Coronary artery (tissue), 2 donors: Measurements from ENCODE around the gene SIX4.
A peak's percentile ranks its signal among the peaks of the same experiment; 100 is the strongest.

ENCODE experiments used
- DNase-seq: peaks from one replicate; pipeline ENCODE4 v3.0.0-alpha.2; 2017; ENCODE audit warnings: low spot score
- H3K27ac ChIP-seq, 2 donors: fragments of 200-600 bp; sonication (generic); one replicate each; pipeline ENCODE4 v1.5.1; 2016 to 2019
- H3K4me3 ChIP-seq: fragments of 200-600 bp; sonication (generic); 2 replicates; pipeline ENCODE4 v1.5.1; 2016; ENCODE audit warnings: mild to moderate bottlenecking, moderate library complexity
- CTCF ChIP-seq: fragments of 200-600 bp; sonication (generic); IDR thresholded peaks from one replicate; pipeline ENCODE4 v1.5.1; 2019; ENCODE audit warnings: antibody characterized with exemption

Gene SIX4

GRCh38 chr14:60757567-60758002 lies 33.4 kb upstream of the SIX4 start:
- Histone ChIP-seq H3K4me3 (no peak overlapping the region), H3K27ac (no peak overlapping the region)
- DNase-seq = no peak
- TF ChIP-seq CTCF = no peak

GRCh38 chr14:60756847-60757246 lies 32.7 kb upstream of the SIX4 start:
- H3K27ac ChIP-seq = no peak overlapping the region
- TF ChIP-seq CTCF = no peak
- no peak for DNase-seq
- H3K4me3 ChIP-seq = no peak overlapping the region

GRCh38 chr14:60753264-60754119 lies 29.3 kb upstream of the SIX4 start:
- Histone ChIP-seq H3K27ac (no peak overlapping the region), H3K4me3 (no peak overlapping the region)
- no peak for DNase-seq
- no peak for TF ChIP-seq CTCF

- no peak for TF ChIP-seq CTCF
- Histone ChIP-seq H3K27ac (no peak overlapping the region), H3K4me3 (no peak overlapping the region)
- DNase-seq = no peak
These were observed 20.4 kb upstream of the SIX4 start for GRCh38 chr14:60744566-60744965.

GRCh38 chr14:60738843-60739508 lies 14.8 kb upstream of the SIX4 start:
- DNase-seq = no peak
- H3K4me3 ChIP-seq = no peak overlapping the region
- H3K27ac ChIP-seq = no peak overlapping the region
- TF ChIP-seq CTCF = no peak

GRCh38 chr14:60736494-60736893 lies 12.3 kb upstream of the SIX4 start:
- DNase-seq = no peak
- TF ChIP-seq CTCF = no peak
- Histone ChIP-seq H3K27ac (no peak overlapping the region), H3K4me3 (peak overlapping the region; percentile 88)

GRCh38 chr14:60735416-60735815 lies 11.3 kb upstream of the SIX4 start:
- DNase-seq = no peak
- H3K27ac ChIP-seq = no peak overlapping the region
- no peak for TF ChIP-seq CTCF
- H3K4me3 ChIP-seq = peak overlapping the region; percentile 88
